ENCODE data around the gene CFAP20DC.
"Not testable (repeated sequence)": the region's sequence is repeated elsewhere in the genome, so short reads cannot be mapped to it uniquely, and the experiment has no call there.

Gene CFAP20DC

DNA sequence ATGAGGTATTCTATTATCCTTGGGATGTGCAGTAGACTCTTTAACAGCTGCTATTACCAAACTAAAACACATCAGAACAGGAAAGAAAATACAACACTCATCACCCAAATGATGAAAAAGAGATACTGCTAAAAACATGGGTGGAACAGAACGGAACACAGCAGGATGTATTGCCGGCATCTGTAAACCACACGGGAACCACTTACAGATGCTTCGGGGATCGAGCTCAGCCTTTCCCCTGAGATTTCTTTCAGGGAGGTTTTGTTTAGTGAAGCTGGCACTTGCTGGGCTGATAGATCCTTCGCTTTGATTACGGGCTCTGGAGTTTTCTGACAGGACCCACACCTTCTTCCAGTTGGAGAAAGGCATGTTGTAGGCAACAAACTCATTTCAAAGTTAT, 201.0 kb downstream of the CFAP20DC start:
- no peak overlapping the region for H3K4me3 ChIP-seq (ENCODE audit: low read length)
- no peak for TF ChIP-seq ZNF274 (IDR thresholded peaks at IDR 0.05; ENCODE audit: low read depth, low read length)

DNA sequence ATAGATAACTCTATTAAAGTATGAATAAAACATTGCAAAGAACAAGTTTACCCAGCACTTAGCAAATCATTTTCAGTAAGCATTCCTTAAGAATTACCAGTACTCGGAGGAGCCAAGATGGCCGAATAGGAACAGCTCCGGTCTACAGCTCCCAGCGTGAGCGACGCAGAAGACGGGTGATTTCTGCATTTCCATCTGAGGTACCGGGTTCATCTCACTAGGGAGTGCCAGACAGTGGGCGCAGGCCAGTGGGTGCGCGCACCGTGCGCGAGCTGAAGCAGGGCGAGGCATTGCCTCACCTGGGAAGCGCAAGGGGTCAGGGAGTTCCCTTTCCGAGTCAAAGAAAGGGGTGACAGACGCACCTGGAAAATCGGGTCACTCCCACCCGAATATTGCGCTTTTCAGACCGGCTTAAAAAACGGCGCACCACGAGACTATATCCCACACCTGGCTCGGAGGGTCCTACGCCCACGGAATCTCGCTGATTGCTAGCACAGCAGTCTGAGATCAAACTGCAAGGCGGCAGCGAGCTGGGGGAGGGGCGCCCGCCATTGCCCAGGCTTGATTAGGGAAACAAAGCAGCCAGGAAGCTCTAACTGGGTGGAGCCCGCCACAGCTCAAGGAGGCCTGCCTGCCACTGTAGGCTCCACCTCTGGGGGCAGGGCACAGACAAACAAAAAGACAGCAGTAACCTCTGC, 207.6 kb downstream of the CFAP20DC start:
- H3K4me3 ChIP-seq (ENCODE audit: low read length) = not testable (repeated sequence)

DNA sequence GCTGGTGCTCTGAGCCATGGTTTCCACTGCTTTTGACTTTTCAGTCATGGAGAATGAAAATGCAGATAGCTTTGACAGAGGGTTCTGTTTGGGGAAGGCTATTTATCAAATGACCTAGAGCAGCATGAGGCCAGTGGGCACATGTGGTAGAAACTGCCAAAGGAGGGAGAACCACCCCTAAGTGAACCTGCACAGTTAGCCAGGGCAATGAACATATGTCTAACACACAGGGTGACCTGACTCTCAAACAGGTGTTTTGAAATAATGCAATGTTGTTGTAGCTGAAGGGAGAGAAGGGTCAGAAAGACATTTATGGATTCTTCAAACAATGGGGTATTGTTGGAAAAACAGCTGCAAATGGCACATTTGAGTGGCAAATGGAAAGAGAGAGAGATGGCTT, 208.9 kb downstream of the CFAP20DC start:
- no peak for TF ChIP-seq ZNF274 (IDR thresholded peaks at IDR 0.05; ENCODE audit: low read depth, low read length)

DNA sequence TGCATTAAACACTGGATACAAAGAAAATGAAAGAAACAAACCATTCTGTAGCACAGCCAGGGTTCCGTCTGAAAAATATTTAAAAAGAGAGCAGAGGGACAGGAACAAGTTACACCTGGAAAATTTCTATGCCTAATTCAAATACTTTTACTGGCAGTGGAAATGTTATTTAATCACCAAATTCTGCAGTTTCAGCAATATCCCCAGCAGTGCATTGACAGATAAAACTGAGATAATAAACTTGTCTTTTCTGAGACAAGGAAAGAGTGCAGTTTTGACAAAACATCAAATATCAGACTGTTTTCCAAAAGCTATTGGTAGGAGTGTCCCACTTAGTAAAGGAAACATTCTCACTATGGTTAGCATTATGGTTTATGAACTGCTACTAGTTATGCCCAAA, 209.9 kb downstream of the CFAP20DC start:
- no peak for TF ChIP-seq ZNF274 (IDR thresholded peaks at IDR 0.05; ENCODE audit: low read depth, low read length)
- H3K4me3 ChIP-seq (ENCODE audit: low read length) = no peak overlapping the region

More for the DNA sequence above, 208.9 kb downstream of the CFAP20DC start:
- H3K4me3 ChIP-seq (ENCODE audit: low read length) = no peak overlapping the region

DNA sequence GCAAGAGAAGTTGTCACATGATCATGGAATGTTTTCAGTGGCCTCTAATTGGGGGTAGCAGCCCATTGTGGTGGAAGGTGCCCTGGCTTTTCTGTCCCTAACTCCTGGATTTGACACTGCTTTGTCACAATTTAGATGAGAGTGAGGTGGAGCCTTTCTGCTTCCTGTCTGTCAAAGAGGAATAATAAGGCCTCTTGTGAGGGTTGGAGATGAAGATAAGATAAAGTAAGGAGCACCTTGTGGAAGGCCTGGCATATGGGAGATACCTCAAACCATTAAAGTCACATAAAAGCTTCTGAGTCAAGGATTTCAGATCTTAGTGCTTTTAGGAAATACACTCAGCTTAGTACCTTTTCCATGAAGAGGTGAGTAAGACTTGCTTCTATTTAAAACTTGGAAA, 210.6 kb downstream of the CFAP20DC start:
- TF ChIP-seq ZNF274 (IDR thresholded peaks at IDR 0.05; ENCODE audit: low read depth, low read length) = no peak
- H3K4me3 ChIP-seq (ENCODE audit: low read length) = no peak overlapping the region

DNA sequence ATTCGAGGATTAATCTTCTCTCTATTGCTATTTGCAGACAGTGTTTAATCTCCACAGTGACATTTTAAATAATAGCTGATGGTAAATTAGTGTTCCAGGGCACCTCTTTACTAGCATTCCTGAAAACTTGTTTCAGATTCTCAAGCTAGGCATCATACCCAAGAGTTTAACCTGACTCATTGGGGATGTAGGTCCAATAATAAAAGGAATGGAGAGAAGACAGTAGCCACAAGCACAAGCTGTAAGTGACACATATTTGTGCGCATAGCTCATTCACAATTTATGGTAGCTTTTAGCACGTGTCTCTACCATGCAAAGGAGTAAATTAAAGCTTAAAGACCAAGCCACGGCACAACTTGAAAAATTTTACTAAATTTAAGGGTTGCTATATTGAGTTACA, 212.0 kb downstream of the CFAP20DC start:
- H3K4me3 ChIP-seq (ENCODE audit: low read length) = no peak overlapping the region
- TF ChIP-seq ZNF274 (IDR thresholded peaks at IDR 0.05; ENCODE audit: low read depth, low read length) = no peak

DNA sequence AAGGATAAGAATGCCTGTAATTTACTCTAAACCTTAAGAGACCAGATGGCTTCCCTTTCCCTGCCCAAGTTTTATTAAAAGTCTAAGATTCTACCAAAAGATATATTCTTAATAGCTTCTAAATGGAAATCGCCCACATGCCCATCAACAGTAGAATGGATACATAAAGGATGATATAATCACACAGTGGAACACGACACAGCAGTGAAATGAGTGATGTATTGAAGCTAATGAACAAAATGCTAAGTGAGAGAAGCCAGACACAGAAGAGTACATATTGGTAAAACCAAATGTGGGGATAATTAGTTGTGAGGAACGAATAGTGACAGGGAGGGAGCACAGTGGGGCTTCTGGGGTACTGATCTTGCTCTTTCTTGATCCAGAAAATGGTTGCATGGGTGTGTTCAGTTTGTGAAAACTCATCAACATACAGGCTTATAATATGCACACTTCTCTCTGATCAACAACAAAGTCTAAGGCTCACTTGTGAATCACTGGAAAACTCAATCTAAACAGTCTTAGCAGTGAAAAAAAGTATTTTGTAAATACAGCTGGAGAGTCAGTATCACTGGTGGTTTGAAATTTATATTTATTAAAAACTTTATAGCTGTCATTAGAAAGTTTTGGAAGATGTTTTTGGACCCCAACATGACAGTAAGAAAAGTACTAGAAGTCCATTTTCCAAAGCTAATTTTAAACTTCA, 212.5 kb downstream of the CFAP20DC start:
- TF ChIP-seq ZNF274 (IDR thresholded peaks at IDR 0.05; ENCODE audit: low read depth, low read length) = no peak
- no peak overlapping the region for H3K4me3 ChIP-seq (ENCODE audit: low read length)

DNA sequence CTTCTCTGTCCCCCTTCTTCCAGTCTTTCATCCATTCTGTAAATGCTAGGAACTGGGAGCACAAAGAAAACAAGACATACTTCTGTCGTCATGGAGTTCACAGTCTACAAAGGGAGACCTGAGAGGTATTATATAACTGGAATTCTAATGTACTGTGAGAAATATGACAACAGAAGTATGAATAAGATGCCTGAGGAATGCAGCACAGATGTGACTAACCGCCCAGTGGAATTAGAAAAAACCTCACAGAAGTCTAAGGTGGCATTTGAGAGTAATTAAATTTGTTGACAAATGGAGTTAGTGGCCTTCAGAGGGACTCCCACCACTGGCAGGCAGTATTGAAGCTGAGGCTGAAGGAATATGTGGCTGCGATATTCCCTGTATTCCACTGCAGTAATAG, 214.7 kb downstream of the CFAP20DC start:
- H3K4me3 ChIP-seq (ENCODE audit: low read length) = no peak overlapping the region
- no peak for TF ChIP-seq ZNF274 (IDR thresholded peaks at IDR 0.05; ENCODE audit: low read depth, low read length)

DNA sequence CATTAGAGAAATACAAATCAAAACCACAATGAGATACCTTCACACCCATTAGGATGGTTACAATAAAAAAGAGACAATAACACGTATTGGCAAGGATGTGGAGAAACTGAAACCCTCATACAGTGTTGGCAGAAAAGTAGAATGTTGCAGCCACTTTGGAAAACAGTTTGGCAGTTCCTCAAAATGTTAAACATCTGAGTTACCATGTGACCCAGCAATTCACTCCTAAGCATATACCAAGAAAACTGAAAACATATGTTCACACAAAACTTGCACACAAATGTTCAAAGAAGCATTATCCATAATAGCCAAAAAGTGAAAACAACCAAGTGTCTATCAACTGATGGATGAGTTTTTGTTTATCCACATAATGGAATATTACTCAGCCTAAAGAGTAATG, 216.3 kb downstream of the CFAP20DC start:
- no peak overlapping the region for H3K4me3 ChIP-seq (ENCODE audit: low read length)

DNA sequence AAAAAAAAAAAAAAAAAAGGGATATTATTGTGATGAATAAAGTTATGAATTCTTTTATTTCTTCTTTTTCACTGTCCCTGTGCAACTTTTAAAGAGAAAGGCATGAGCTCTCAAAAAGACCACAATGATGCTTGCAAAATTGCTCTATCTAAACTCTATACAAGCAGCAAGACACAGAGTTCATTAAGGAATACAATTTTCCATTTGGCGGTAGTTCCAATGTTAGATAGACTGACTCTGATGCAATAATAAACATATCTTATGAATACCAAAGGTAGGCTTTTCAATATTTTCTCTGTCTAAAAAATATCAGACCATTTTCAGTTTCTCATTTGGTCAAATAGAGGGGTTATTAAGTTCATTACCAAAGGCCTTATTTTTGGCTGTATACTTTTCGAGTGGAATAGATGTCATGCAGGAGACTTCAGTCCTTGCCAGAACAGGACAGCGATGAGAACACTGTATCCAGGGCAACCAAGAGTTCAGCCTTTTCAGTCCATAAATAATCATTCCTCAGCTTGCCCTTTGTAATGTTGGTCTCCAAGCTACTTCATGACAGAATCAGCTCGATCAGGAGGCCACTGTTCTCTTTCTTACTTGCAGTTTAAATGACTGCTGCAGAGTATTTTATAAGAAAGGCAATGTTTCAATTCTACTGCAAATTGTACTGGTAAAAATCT, 220.4 kb downstream of the CFAP20DC start:
- no peak for TF ChIP-seq ZNF274 (IDR thresholded peaks at IDR 0.05; ENCODE audit: low read depth, low read length)
- H3K4me3 ChIP-seq (ENCODE audit: low read length) = no peak overlapping the region

More for the DNA sequence above, 216.3 kb downstream of the CFAP20DC start:
- TF ChIP-seq ZNF274 (IDR thresholded peaks at IDR 0.05; ENCODE audit: low read depth, low read length) = no peak

DNA sequence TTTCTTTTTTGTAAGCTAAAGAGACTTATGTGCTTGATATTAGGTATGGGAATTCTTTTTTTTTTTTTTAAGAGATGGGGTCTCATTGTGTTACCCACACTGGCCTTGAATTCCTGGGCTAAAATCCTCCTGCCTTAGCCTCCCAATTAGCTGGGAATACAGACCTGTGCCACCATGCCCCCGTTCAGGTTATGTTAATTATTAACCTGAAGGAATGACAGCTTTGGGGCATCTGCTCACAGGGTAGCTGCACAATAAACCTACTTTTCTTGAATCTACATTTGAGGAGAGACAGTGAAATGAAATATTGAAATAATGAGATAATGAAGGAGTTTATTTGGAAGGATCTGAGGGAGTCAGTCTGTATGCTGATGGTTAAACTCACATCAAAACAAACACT, 225.0 kb downstream of the CFAP20DC start:
- TF ChIP-seq ZNF274 (IDR thresholded peaks at IDR 0.05; ENCODE audit: low read depth, low read length) = no peak
- H3K4me3 ChIP-seq (ENCODE audit: low read length) = no peak overlapping the region

DNA sequence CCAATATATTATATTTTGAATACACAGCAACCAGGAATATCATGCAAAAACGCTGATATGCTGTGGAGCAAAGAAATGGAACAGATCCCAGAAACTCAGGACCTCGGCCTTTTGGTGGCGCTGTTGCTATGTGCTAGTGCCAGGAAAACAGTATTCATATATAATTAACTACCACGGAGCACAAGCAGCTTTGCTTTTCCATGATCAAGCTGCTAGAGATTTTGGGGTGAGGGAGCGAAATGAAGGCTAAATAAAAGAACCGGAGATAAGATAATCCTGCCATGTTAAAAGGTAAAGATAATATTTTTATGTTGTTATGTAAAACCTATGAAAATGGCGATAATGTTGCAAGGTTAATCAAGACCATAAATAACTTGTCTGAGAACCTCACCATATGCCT, 225.5 kb downstream of the CFAP20DC start:
- TF ChIP-seq ZNF274 (IDR thresholded peaks at IDR 0.05; ENCODE audit: low read depth, low read length) = no peak
- no peak overlapping the region for H3K4me3 ChIP-seq (ENCODE audit: low read length)

DNA sequence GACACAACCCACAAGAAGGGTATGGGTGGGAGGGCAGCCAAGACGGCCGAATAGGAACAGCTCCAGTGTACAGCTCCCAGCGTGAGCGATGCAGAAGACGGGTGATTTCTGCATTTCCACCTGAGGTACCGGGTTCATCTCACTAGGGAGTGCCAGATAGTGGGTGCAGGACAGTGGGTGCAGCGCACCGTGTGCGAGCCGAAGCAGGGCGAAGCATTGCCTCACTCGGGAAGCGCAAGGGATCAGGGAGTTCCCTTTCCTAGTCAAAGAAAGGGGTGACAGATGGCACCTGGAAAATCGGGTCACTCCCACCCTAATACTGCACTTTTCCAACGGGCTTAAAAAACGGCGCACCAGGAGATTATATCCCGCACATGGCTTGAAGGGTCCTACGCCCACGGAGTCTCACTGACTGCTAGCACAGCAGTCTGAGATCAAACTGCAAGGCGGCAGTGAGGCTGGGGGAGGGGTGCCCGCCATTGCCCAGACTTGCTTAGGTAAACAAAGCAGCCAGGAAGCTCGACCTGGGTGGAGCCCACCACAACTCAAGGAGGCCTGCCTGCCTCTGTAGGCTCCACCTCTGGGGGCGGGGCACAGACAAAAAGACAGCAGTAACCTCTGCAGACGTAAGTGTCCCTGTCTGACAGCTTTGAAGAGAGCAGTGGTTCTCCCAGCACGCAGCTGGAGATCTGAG, 243.1 kb downstream of the CFAP20DC start:
- not testable (repeated sequence) for H3K4me3 ChIP-seq (ENCODE audit: low read length)

DNA sequence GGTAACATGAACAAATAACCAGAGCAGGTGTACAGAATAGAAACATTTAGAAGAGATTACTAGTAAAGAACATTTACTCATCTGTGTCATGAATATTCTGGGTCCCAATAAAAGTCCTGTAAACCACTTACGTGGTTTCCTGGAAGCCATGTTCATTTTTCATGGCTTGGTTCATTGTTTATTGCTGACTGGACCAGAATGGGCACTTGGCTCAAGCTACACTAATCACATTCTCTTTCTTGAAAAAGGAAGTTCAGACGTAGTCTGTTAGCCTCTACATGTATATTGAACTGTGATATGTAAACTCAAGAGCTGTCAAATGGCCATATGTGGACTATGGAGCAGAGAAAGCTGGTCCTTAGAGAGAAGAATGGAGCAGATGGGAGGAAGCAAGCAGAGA, 244.9 kb downstream of the CFAP20DC start:
- TF ChIP-seq ZNF274 (IDR thresholded peaks at IDR 0.05; ENCODE audit: low read depth, low read length) = no peak
- no peak overlapping the region for H3K4me3 ChIP-seq (ENCODE audit: low read length)

DNA sequence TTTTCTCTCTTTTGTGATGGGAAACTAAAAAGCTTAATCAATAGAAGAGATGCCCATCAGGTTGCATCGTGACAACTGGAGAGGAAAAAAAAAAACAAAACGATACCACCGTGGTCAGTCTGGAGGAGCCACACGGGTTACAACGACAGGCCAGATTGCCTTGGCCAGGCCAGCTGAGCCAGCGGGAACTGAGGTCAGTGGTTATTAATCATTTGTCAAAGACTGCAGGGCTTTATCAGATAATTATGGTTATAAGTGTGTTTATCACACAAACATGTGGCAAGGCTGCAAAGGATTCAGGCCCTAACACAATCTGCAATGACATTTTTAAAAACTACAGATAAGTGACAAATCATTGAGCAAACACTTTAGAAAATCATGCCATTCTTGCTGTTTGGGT, 248.3 kb downstream of the CFAP20DC start:
- TF ChIP-seq ZNF274 (IDR thresholded peaks at IDR 0.05; ENCODE audit: low read depth, low read length) = no peak
- H3K4me3 ChIP-seq (ENCODE audit: low read length) = no peak overlapping the region

All from GM08714 (cell line).